Measurements from ENCODE around the gene RNF126.

DNA sequence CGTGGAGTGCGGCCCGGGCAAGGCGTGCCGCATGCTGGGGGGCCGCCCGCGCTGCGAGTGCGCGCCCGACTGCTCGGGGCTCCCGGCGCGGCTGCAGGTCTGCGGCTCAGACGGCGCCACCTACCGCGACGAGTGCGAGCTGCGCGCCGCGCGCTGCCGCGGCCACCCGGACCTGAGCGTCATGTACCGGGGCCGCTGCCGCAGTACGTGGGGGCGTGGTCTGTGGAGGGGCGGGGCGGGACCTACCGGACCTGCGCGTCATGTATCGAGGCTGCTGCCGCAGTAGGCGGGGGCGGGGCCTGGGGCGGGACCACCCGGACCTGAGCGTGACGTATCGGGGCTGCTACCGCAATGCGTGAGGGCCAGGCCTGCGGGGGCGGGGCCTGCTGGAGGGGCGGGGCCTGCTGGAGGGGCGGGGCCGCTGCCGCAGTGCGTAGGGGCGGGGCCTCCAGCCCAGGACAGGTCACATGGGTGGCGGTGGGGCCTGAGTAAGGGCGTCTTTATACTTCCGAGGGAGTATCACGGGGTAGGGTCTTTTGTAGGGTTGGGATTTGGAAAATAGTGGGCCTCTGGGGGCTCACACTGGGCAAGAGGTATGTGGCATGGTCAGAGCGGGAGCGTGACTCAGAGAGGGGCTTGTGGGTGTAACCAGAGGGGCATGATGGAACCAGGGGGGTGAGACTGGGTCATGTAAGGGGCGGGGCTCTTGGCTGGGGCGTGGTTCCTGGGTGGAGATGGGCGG is 17.4 kb upstream of the RNF126 start:
- TF ChIP-seq, protein P1, sequence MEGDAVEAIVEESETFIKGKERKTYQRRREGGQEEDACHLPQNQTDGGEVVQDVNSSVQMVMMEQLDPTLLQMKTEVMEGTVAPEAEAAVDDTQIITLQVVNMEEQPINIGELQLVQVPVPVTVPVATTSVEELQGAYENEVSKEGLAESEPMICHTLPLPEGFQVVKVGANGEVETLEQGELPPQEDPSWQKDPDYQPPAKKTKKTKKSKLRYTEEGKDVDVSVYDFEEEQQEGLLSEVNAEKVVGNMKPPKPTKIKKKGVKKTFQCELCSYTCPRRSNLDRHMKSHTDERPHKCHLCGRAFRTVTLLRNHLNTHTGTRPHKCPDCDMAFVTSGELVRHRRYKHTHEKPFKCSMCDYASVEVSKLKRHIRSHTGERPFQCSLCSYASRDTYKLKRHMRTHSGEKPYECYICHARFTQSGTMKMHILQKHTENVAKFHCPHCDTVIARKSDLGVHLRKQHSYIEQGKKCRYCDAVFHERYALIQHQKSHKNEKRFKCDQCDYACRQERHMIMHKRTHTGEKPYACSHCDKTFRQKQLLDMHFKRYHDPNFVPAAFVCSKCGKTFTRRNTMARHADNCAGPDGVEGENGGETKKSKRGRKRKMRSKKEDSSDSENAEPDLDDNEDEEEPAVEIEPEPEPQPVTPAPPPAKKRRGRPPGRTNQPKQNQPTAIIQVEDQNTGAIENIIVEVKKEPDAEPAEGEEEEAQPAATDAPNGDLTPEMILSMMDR (IDR thresholded peaks at IDR 0.05) = peak; percentile 48 to 74
- TF ChIP-seq POLR2A (IDR thresholded peaks at IDR 0.05) = peak in 1 of 2 donors; percentile 92
- no peak for TF ChIP-seq EP300 (IDR thresholded peaks at IDR 0.05)
- TF ChIP-seq POLR2AphosphoS5 (IDR thresholded peaks at IDR 0.05) = peak in 1 of 3 donors; percentile 22
